Osteoblast (primary cell): Measurements from ENCODE around the gene TDRD7. TPM values are rescaled to one million over a fixed set of nuclear protein-coding genes. Genes with fewer than 3 reads are reported as not detected.
"Not testable (repeated sequence)": the region's sequence is repeated elsewhere in the genome, so short reads cannot be mapped to it uniquely, and the experiment has no call there.

Source experiments
- DNase-seq: peaks from one replicate; pipeline ENCODE4 v3.0.0; 2011; ENCODE audit warnings: low spot score, mixed read lengths; ENCODE audit not compliant: insufficient read length; ENCODE audit errors: missing footprints
- H2AFZ ChIP-seq: 2 replicates; pipeline ENCODE4 v1.6.0; 2011; ENCODE audit warnings: mild to moderate bottlenecking, low read length
- H3K27ac ChIP-seq: 2 replicates; pipeline ENCODE4 v1.5.1; 2011; ENCODE audit warnings: mild to moderate bottlenecking, low read depth, low read length, moderate library complexity
- H3K27me3 ChIP-seq: 2 replicates; pipeline ENCODE4 v1.6.0; 2012; ENCODE audit warnings: mild to moderate bottlenecking, control low read depth, inconsistent platforms, low read length, moderate library complexity; ENCODE audit not compliant: insufficient read depth
- H3K36me3 ChIP-seq: 2 replicates; pipeline ENCODE4 v1.5.1; 2011; ENCODE audit warnings: mild to moderate bottlenecking, low read length, control low read depth, moderate library complexity; ENCODE audit not compliant: insufficient read depth
- H3K4me1 ChIP-seq: 2 replicates; pipeline ENCODE4 v1.5.1; 2011; ENCODE audit warnings: mild to moderate bottlenecking, low read length, control low read depth, moderate library complexity; ENCODE audit not compliant: insufficient read depth
- H3K4me2 ChIP-seq: 2 replicates; pipeline ENCODE4 v1.6.0; 2011; ENCODE audit warnings: mild to moderate bottlenecking, low read length; ENCODE audit not compliant: insufficient read depth
- H3K4me3 ChIP-seq: fragments of 200-600 bp; sonication (generic); 3 replicates; pipeline ENCODE4 v1.5.1; 2012; ENCODE audit warnings: mild to moderate bottlenecking, low read length, inconsistent platforms; ENCODE audit not compliant: insufficient read depth
- H3K79me2 ChIP-seq: 2 replicates; pipeline ENCODE4 v1.6.0; 2012; ENCODE audit warnings: mild to moderate bottlenecking, low read length, control low read depth, inconsistent platforms; ENCODE audit not compliant: insufficient read depth
- H3K9me3 ChIP-seq: 2 replicates; pipeline ENCODE4 v1.5.1; 2011; ENCODE audit warnings: low read depth, low read length, control low read depth
- H4K20me1 ChIP-seq: 2 replicates; pipeline ENCODE4 v1.6.0; 2012; ENCODE audit warnings: mild to moderate bottlenecking, low read length, control low read depth; ENCODE audit not compliant: insufficient read depth
- total RNA-seq: library from RNA; depleted of rRNA; stranded (reverse); fragments of >200 nt; gene quantifications from 2 replicates; pipeline ENCODE4 v1.2.3, GENCODE V29; 2012
- TF ChIP-seq, protein P1 (sequence below): IDR thresholded peaks from 2 replicates; pipeline ENCODE4 v1.5.1; 2011; ENCODE audit warnings: mild to moderate bottlenecking, low read depth, low read length, moderate library complexity; ENCODE audit errors: extremely low read depth

TDRD7 gene
- total RNA-seq, 1 donor: 8.0 TPM

DNA sequence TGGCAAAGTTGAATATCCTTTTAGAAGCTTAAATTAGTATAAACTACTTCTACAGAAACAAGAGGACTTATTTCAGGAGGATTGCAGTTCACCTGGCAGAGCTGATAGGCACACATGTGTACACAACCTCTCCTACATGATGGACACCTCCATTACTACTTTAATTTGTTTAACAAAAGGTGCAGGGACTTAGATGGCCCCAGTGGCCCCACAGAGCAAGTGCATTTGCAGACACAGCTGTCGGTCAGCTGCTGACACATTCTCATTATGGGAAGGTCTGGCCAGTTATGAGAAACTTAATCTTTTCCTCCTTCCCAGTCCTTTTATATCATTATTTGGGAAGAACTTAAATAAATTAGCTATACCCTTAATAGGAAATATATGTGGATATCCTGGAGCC, 28.3 kb downstream of the TDRD7 start:
- H3K36me3 ChIP-seq: no peaks in the 10 kb centered on the region
- no peak overlapping the region for H3K27ac ChIP-seq
- H3K79me2 ChIP-seq: no peaks in the 10 kb centered on the region
- no peak for DNase-seq
- H3K9me3 ChIP-seq: no peaks in the 10 kb centered on the region
- H3K27me3 ChIP-seq: no peaks in the 10 kb centered on the region
- H3K4me1 ChIP-seq: no peaks in the 10 kb centered on the region
- TF ChIP-seq, protein P1, sequence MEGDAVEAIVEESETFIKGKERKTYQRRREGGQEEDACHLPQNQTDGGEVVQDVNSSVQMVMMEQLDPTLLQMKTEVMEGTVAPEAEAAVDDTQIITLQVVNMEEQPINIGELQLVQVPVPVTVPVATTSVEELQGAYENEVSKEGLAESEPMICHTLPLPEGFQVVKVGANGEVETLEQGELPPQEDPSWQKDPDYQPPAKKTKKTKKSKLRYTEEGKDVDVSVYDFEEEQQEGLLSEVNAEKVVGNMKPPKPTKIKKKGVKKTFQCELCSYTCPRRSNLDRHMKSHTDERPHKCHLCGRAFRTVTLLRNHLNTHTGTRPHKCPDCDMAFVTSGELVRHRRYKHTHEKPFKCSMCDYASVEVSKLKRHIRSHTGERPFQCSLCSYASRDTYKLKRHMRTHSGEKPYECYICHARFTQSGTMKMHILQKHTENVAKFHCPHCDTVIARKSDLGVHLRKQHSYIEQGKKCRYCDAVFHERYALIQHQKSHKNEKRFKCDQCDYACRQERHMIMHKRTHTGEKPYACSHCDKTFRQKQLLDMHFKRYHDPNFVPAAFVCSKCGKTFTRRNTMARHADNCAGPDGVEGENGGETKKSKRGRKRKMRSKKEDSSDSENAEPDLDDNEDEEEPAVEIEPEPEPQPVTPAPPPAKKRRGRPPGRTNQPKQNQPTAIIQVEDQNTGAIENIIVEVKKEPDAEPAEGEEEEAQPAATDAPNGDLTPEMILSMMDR: no peak
- H4K20me1 ChIP-seq: no peaks in the 10 kb centered on the region
- no peak overlapping the region for H3K4me2 ChIP-seq
- no peak overlapping the region for H2AFZ ChIP-seq
- H3K4me3 ChIP-seq: no peak overlapping the region

DNA sequence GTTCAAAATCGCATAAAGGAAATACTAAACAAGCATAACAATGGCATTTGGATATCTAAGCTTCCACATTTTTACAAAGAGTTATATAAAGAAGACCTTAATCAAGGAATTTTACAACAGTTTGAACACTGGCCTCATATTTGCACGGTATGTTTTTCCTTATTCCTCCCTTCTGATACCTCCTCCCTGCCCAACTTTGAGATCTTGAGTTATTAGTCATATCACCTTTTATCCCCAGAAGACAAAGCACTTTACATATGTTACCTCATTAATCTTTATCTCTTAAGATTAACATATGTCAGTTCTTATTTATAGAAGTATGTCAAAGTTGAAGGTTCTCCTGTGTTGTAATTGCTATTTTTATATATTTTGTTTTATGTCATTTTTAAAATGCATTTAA, 29.8 kb downstream of the TDRD7 start:
- Histone ChIP-seq H3K27me3 (no peaks in the 10 kb centered on the region), H3K79me2 (no peaks in the 10 kb centered on the region), H3K27ac (no peak overlapping the region), H3K9me3 (no peaks in the 10 kb centered on the region), H4K20me1 (no peaks in the 10 kb centered on the region), H3K36me3 (no peaks in the 10 kb centered on the region), H3K4me3 (no peak overlapping the region), H3K4me1 (no peaks in the 10 kb centered on the region), H2AFZ (no peak overlapping the region), H3K4me2 (no peak overlapping the region)
- DNase-seq: no peak
- TF ChIP-seq, protein P1: no peak

DNA sequence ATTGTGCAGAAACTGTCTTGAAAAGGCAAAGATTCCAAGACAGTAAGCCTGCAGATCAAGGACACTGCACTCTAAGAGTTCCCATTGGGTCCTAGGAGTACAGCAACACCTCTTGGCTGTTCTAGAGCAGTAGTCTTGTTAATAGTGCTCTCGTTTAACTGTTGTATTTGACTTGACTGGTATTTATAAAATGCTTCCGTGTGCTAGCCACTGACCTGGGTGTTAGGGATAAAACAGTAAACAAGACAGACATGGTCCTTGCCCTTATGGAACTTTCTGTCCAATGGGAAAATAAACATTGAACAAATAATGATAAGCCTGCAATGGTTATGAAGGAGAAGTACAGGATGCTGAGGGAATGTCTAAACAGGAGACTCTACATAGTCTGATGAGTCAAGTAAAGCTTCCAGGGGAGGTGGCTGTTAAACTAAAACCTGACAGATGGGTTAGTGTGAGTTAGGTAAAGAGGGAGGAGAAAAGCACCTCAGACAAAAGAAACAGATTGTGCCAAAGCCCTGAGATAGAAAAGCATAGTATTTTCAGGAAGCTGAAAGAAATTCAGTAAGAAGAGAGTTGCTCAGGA, 33.3 kb downstream of the TDRD7 start:
- TF ChIP-seq, protein P1: no peak
- Histone ChIP-seq H3K4me2 (no peak overlapping the region), H3K27me3 (no peaks in the 10 kb centered on the region), H3K27ac (no peak overlapping the region), H4K20me1 (no peaks in the 10 kb centered on the region), H3K36me3 (no peaks in the 10 kb centered on the region), H3K4me1 (no peaks in the 10 kb centered on the region), H3K4me3 (no peak overlapping the region), H2AFZ (no peak overlapping the region), H3K79me2 (no peaks in the 10 kb centered on the region), H3K9me3 (no peaks in the 10 kb centered on the region)
- DNase-seq: no peak

DNA sequence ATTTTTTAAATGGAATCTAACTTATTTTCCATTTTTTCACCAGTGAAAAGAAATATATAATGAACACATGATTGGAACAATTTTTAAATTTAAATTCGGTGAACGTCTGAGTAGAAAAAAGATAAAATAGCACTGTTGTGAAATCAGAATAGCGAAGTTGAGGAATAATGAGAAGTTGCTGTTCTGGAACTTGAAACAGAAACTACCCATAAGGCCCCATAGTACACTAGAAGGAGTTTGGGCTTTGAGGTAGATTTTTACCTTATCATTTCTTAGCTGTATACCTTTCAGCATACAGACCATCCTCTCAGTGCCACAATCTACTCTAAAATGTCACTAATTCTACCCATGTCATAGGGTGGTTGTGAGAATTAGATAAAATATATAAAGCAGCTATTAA, 35.1 kb downstream of the TDRD7 start:
- DNase-seq: no peak
- no peak overlapping the region for H3K4me2 ChIP-seq
- TF ChIP-seq, protein P1: no peak
- no peak overlapping the region for H3K27ac ChIP-seq
- no peaks in the 10 kb centered on the region for H4K20me1 ChIP-seq
- no peaks in the 10 kb centered on the region for H3K4me1 ChIP-seq
- no peaks in the 10 kb centered on the region for H3K9me3 ChIP-seq
- no peaks in the 10 kb centered on the region for H3K27me3 ChIP-seq
- no peaks in the 10 kb centered on the region for H3K79me2 ChIP-seq
- no peaks in the 10 kb centered on the region for H3K36me3 ChIP-seq
- H2AFZ ChIP-seq: no peak overlapping the region
- H3K4me3 ChIP-seq: no peak overlapping the region

DNA sequence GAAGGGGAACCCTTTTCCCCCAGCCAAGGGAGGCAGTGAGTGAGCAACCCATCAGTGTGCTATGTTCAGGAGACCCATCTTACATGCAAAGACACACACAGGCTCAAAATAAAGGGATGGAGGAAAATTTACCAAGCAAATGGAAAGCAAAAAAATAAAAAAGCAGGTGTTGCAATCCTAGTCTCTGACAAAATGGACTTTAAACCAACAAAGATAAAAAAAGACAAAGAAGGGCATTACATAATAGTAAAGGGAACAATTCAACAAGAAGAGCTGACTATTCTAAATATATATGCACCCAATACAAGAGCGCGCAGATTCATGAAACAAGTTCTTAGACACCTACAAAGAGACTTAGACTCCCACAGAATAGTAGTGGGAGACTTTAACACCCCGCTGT, 41.7 kb downstream of the TDRD7 start:
- H3K4me2 ChIP-seq, H2AFZ ChIP-seq, H3K79me2 ChIP-seq, H3K36me3 ChIP-seq, H3K27ac ChIP-seq, H4K20me1 ChIP-seq, H3K4me1 ChIP-seq, H3K4me3 ChIP-seq, H3K27me3 ChIP-seq, DNase-seq, H3K9me3 ChIP-seq: not testable (repeated sequence)

DNA sequence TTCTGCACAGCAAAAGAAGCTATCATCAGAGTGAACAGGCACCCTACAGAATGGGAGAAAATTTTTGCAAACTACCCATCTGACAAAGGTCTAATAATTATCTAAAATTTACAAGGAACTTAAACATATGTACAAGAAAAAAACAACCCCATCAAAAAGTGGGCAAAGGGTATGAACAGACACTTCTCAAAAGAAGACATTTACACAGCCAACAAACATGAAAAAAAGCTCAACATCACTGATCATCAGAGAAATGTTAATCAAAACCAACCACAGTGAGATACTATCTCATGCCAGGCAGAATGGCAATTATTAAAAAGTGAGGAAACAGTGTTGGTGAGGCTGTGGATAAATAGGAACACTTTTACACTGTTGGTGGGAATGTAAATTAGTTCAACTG, 44.9 kb downstream of the TDRD7 start:
- not testable (repeated sequence) for H3K36me3 ChIP-seq, H3K9me3 ChIP-seq, H3K27ac ChIP-seq, H3K27me3 ChIP-seq, H3K4me2 ChIP-seq, DNase-seq, H4K20me1 ChIP-seq, H3K4me3 ChIP-seq, H3K79me2 ChIP-seq, H2AFZ ChIP-seq, H3K4me1 ChIP-seq
